Left hindlimb (tissue), 1 donor: ENCODE data around the gene CCDC83.
"Not testable (repeated sequence)": the region's sequence is repeated elsewhere in the genome, so short reads cannot be mapped to it uniquely, and the experiment has no call there.

Experiments
- DNase-seq: peaks from one replicate; pipeline ENCODE4 v3.0.0-alpha.2; 2018

The CCDC83 gene

GRCh38 chr11:85946221-85946620, 91.0 kb downstream of the CCDC83 start:
- DNase-seq, result no peak

GRCh38 chr11:85947431-85948272, 92.5 kb downstream of the CCDC83 start:
- no peak for DNase-seq

- no peak for DNase-seq
These were observed 93.7 kb downstream of the CCDC83 start for GRCh38 chr11:85948884-85949283.

- no peak for DNase-seq
These were observed 94.6 kb downstream of the CCDC83 start for GRCh38 chr11:85949798-85950197.

- DNase-seq, result no peak
These were observed 95.3 kb downstream of the CCDC83 start for GRCh38 chr11:85950317-85951048.

GRCh38 chr11:85951049-85951405, 95.8 kb downstream of the CCDC83 start:
- DNase-seq, result no peak

GRCh38 chr11:85951428-85952107, 96.4 kb downstream of the CCDC83 start:
- no peak for DNase-seq

GRCh38 chr11:85952108-85952485, 96.9 kb downstream of the CCDC83 start:
- DNase-seq, result not testable (repeated sequence)

- no peak for DNase-seq
These were observed 98.4 kb downstream of the CCDC83 start for GRCh38 chr11:85953491-85954143.

- DNase-seq, result no peak
These were observed 100.3 kb downstream of the CCDC83 start for GRCh38 chr11:85955531-85955930.

GRCh38 chr11:85960678-85961077, 105.5 kb downstream of the CCDC83 start:
- DNase-seq, result no peak

GRCh38 chr11:85961130-85961529, 105.9 kb downstream of the CCDC83 start:
- no peak for DNase-seq

- DNase-seq, result no peak
These were observed 106.8 kb downstream of the CCDC83 start for GRCh38 chr11:85961930-85962363.

GRCh38 chr11:85965202-85965601, 110.0 kb downstream of the CCDC83 start:
- DNase-seq, result no peak

- no peak for DNase-seq
These were observed 112.3 kb downstream of the CCDC83 start for GRCh38 chr11:85967457-85967856.
